ENCODE measurements around the gene DISC1.
A peak's percentile ranks its signal among the peaks of the same experiment; 100 is the strongest.

Gene DISC1

GRCh38 chr1:231931846-231932454, 305.4 kb downstream of the DISC1 start:
- no peak for TF ChIP-seq MYC (IDR thresholded peaks at IDR 0.05; ENCODE audit: low read depth, low read length)
- no peak for TF ChIP-seq POLR2A (IDR thresholded peaks at IDR 0.05; ENCODE audit: extremely low read depth, insufficient read length)
- TF ChIP-seq, protein P1, sequence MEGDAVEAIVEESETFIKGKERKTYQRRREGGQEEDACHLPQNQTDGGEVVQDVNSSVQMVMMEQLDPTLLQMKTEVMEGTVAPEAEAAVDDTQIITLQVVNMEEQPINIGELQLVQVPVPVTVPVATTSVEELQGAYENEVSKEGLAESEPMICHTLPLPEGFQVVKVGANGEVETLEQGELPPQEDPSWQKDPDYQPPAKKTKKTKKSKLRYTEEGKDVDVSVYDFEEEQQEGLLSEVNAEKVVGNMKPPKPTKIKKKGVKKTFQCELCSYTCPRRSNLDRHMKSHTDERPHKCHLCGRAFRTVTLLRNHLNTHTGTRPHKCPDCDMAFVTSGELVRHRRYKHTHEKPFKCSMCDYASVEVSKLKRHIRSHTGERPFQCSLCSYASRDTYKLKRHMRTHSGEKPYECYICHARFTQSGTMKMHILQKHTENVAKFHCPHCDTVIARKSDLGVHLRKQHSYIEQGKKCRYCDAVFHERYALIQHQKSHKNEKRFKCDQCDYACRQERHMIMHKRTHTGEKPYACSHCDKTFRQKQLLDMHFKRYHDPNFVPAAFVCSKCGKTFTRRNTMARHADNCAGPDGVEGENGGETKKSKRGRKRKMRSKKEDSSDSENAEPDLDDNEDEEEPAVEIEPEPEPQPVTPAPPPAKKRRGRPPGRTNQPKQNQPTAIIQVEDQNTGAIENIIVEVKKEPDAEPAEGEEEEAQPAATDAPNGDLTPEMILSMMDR (IDR thresholded peaks at IDR 0.05; ENCODE audit: low read depth, low read length) = peak; percentile 75
- no peak for TF ChIP-seq MAX (IDR thresholded peaks at IDR 0.05; ENCODE audit: low read depth, low read length)
- no peak overlapping the region for H3K4me3 ChIP-seq (ENCODE audit: low read depth, low read length)
- DNase-seq (ENCODE audit: low read depth) = peak; percentile 54

DNA sequence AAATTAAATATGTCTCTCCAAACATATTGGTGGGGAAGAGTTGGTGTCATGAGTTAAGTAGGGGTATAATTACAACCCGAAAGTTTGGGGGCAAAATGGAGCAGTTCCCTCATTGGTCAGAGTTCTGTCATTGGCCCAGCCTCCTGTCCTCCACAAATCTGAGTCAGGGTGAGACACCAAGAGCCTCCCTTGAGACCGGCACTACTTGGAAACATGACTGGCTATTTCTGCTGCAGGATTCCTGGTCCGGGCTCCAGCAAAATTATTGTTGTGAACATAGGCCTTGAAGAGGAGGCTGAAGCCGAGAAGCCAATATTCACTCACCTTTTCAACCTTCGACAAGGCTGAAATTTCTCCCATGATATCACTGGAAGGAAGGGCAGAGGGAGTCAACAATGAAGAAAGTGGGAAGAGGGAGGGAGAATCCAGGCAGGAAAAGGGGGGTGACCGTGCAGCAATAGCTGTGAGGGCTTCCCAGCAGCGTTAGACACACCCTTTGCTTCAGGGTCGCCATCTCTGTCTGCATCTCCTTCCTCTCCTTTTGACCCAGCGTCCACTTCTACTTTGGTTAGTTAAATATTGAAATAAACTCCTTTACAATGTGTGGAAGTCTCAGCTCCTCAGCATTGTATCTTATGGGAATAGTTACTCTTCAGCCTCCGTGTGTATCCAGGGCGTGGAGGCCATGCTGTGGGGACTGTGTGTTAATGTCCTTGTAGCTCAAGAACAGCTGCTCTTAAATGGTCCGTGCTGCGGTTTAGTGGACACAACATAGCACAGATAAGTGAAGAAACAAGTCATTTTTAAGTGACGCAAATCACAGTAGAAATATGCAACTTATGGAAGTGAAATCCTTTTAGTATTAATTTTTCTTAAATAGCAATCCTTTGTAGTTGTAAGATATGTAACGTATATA, 307.4 kb downstream of the DISC1 start:
- TF ChIP-seq POLR2A (IDR thresholded peaks at IDR 0.05; ENCODE audit: extremely low read depth, insufficient read length) (no peak), MYC (IDR thresholded peaks at IDR 0.05; ENCODE audit: low read depth, low read length) (no peak), MAX (IDR thresholded peaks at IDR 0.05; ENCODE audit: low read depth, low read length) (no peak)
- TF ChIP-seq, protein P1 (IDR thresholded peaks at IDR 0.05; ENCODE audit: low read depth, low read length) = no peak
- DNase-seq (ENCODE audit: low read depth) = no peak

DNA sequence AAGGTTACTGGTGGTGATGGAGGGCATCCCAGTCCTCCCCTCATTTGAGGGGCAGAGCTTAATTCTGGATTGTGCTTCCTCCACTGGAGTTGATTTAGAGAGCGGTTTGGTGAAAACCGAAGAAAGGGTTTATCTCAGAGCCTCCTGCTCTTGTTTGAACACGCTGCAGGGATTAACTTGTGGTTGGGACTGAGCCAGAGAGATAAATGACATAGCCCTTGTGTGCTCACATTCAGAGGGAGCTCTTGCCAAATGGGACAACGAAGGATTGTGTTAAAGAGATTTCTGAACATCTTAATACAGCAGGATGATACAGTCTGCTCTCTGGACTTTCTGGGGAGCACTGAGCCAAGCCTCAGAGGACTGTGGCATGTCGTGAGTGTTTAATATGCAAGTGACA, 308.2 kb downstream of the DISC1 start:
- TF ChIP-seq MAX (IDR thresholded peaks at IDR 0.05; ENCODE audit: low read depth, low read length) (no peak), MYC (IDR thresholded peaks at IDR 0.05; ENCODE audit: low read depth, low read length) (no peak), POLR2A (IDR thresholded peaks at IDR 0.05; ENCODE audit: extremely low read depth, insufficient read length) (no peak)
- TF ChIP-seq, protein P1 (IDR thresholded peaks at IDR 0.05; ENCODE audit: low read depth, low read length) = no peak
- H3K4me3 ChIP-seq (ENCODE audit: low read depth, low read length) = no peak overlapping the region
- no peak for DNase-seq (ENCODE audit: low read depth)

More for the DNA sequence above, 307.4 kb downstream of the DISC1 start:
- H3K4me3 ChIP-seq (ENCODE audit: low read depth, low read length) = no peak overlapping the region

- no peak for DNase-seq (ENCODE audit: low read depth)
- TF ChIP-seq MYC (IDR thresholded peaks at IDR 0.05; ENCODE audit: low read depth, low read length) (no peak), MAX (IDR thresholded peaks at IDR 0.05; ENCODE audit: low read depth, low read length) (no peak), POLR2A (IDR thresholded peaks at IDR 0.05; ENCODE audit: extremely low read depth, insufficient read length) (no peak)
- TF ChIP-seq, protein P1 (IDR thresholded peaks at IDR 0.05; ENCODE audit: low read depth, low read length) = no peak
- H3K4me3 ChIP-seq (ENCODE audit: low read depth, low read length) = no peak overlapping the region
Observed at GRCh38 chr1:231935856-231936255, 309.3 kb downstream of the DISC1 start.

GRCh38 chr1:231936983-231937775, 310.6 kb downstream of the DISC1 start:
- no peak overlapping the region for H3K4me3 ChIP-seq (ENCODE audit: low read depth, low read length)
- no peak for DNase-seq (ENCODE audit: low read depth)
- TF ChIP-seq MYC (IDR thresholded peaks at IDR 0.05; ENCODE audit: low read depth, low read length) (no peak), MAX (IDR thresholded peaks at IDR 0.05; ENCODE audit: low read depth, low read length) (no peak)
- TF ChIP-seq, protein P1 (IDR thresholded peaks at IDR 0.05; ENCODE audit: low read depth, low read length) = no peak

Measured in NB4 (cell line).